ENCODE results near the gene ZBED1. TPM values are rescaled to one million over a fixed set of nuclear protein-coding genes. Genes with fewer than 3 reads are reported as not detected.
"Not testable (repeated sequence)": the region's sequence is repeated elsewhere in the genome, so short reads cannot be mapped to it uniquely, and the experiment has no call there.

The ZBED1 gene
- total RNA-seq, 1 experiment from 2014 or later = 14.2 TPM

GRCh38 chrX:2471641-2472040 lies 29.1 kb downstream of the ZBED1 start:
- no peaks in the 10 kb centered on the region for H3K9me2 ChIP-seq (replicated peaks; ENCODE audit: low read length)
- H3K27me3 ChIP-seq (ENCODE audit: low read length) = no peaks in the 10 kb centered on the region
- TF ChIP-seq EZH2 (IDR thresholded peaks at IDR 0.05; ENCODE audit: low read length, unreplicated experiment) = no peak
- no peak for TF ChIP-seq EZH2phosphoT487 (IDR thresholded peaks at IDR 0.05; ENCODE audit: borderline replicate concordance, low read length)
- no peak for TF ChIP-seq CTCF (conservative IDR thresholded peaks at IDR 0.05; ENCODE audit: low read depth, low read length)
- H3K27ac ChIP-seq (ENCODE audit: low read length) = no peak overlapping the region
- no peak overlapping the region for H2AFZ ChIP-seq (ENCODE audit: low read length)
- H3K79me2 ChIP-seq (ENCODE audit: low read length) = no peaks in the 10 kb centered on the region
- no peaks in the 10 kb centered on the region for H3F3A ChIP-seq (ENCODE audit: low read length, unreplicated experiment)
- H3K36me3 ChIP-seq (ENCODE audit: low read depth, low read length) = no peaks in the 10 kb centered on the region
- BruUV-seq (replicated peaks) = no TSS peak
- no peak overlapping the region for H3K9ac ChIP-seq (ENCODE audit: low read length)
- H3K4me3 ChIP-seq (ENCODE audit: low read length) = no peak overlapping the region
- ChIA-PET POLR2A (ENCODE audit: unreplicated experiment) (no interaction called here), CTCF (no interaction called here)
- intact Hi-C loops (cut with micrococcal nuclease) = no loop called here
- no peaks in the 10 kb centered on the region for H3K9me3 ChIP-seq (ENCODE audit: low read length)
- no peaks in the 10 kb centered on the region for H4K20me1 ChIP-seq (ENCODE audit: low read length)
- no peak for ATAC-seq
- no peaks in the 10 kb centered on the region for H3K4me1 ChIP-seq (ENCODE audit: insufficient read depth, low read length)
- no peak overlapping the region for H3K4me2 ChIP-seq (ENCODE audit: low read length)
- DNase-seq = no peak

GRCh38 chrX:2471126-2471525 lies 29.6 kb downstream of the ZBED1 start:
- H3K4me1 ChIP-seq (ENCODE audit: insufficient read depth, low read length); ATAC-seq; H2AFZ ChIP-seq (ENCODE audit: low read length); CTCF ChIA-PET; H3K9me3 ChIP-seq (ENCODE audit: low read length); H3K36me3 ChIP-seq (ENCODE audit: low read depth, low read length); intact Hi-C loops (cut with micrococcal nuclease); H3K27ac ChIP-seq (ENCODE audit: low read length); H3K9ac ChIP-seq (ENCODE audit: low read length); DNase-seq; H3F3A ChIP-seq (ENCODE audit: low read length, unreplicated experiment); H3K4me2 ChIP-seq (ENCODE audit: low read length); H3K79me2 ChIP-seq (ENCODE audit: low read length); H3K27me3 ChIP-seq (ENCODE audit: low read length); H3K4me3 ChIP-seq (ENCODE audit: low read length); POLR2A ChIA-PET (ENCODE audit: unreplicated experiment); H4K20me1 ChIP-seq (ENCODE audit: low read length); BruUV-seq (replicated peaks); H3K9me2 ChIP-seq (replicated peaks; ENCODE audit: low read length): not testable (repeated sequence)

GRCh38 chrX:2469852-2470251 lies 30.9 kb downstream of the ZBED1 start:
- H3K27ac ChIP-seq (ENCODE audit: low read length); H3K4me3 ChIP-seq (ENCODE audit: low read length); H3K79me2 ChIP-seq (ENCODE audit: low read length); H3K9ac ChIP-seq (ENCODE audit: low read length); DNase-seq; H3K9me3 ChIP-seq (ENCODE audit: low read length); H3F3A ChIP-seq (ENCODE audit: low read length, unreplicated experiment); ATAC-seq; H2AFZ ChIP-seq (ENCODE audit: low read length); H3K4me2 ChIP-seq (ENCODE audit: low read length); CTCF ChIA-PET; H4K20me1 ChIP-seq (ENCODE audit: low read length); BruUV-seq (replicated peaks); H3K27me3 ChIP-seq (ENCODE audit: low read length); H3K9me2 ChIP-seq (replicated peaks; ENCODE audit: low read length); H3K4me1 ChIP-seq (ENCODE audit: insufficient read depth, low read length); H3K36me3 ChIP-seq (ENCODE audit: low read depth, low read length); POLR2A ChIA-PET (ENCODE audit: unreplicated experiment); intact Hi-C loops (cut with micrococcal nuclease): not testable (repeated sequence)

- Histone ChIP-seq H3K9me2 (replicated peaks; ENCODE audit: low read length) (no peaks in the 10 kb centered on the region), H3K27ac (ENCODE audit: low read length) (no peak overlapping the region), H3K4me1 (ENCODE audit: insufficient read depth, low read length) (no peaks in the 10 kb centered on the region), H3K27me3 (ENCODE audit: low read length) (no peaks in the 10 kb centered on the region), H4K20me1 (ENCODE audit: low read length) (no peaks in the 10 kb centered on the region), H3K79me2 (ENCODE audit: low read length) (no peaks in the 10 kb centered on the region), H3K4me2 (ENCODE audit: low read length) (no peak overlapping the region), H2AFZ (ENCODE audit: low read length) (no peak overlapping the region), H3K9me3 (ENCODE audit: low read length) (no peaks in the 10 kb centered on the region), H3F3A (ENCODE audit: low read length, unreplicated experiment) (no peaks in the 10 kb centered on the region), H3K9ac (ENCODE audit: low read length) (no peak overlapping the region), H3K4me3 (ENCODE audit: low read length) (no peak overlapping the region), H3K36me3 (ENCODE audit: low read depth, low read length) (no peaks in the 10 kb centered on the region)
- no TSS peak for BruUV-seq (replicated peaks)
- POLR2A ChIA-PET (ENCODE audit: unreplicated experiment) = no interaction called here
- TF ChIP-seq EZH2 (IDR thresholded peaks at IDR 0.05; ENCODE audit: low read length, unreplicated experiment) = no peak
- TF ChIP-seq CTCF (conservative IDR thresholded peaks at IDR 0.05; ENCODE audit: low read depth, low read length) = no peak
- no peak for TF ChIP-seq EZH2phosphoT487 (IDR thresholded peaks at IDR 0.05; ENCODE audit: borderline replicate concordance, low read length)
- CTCF ChIA-PET = no interaction called here
- intact Hi-C loops (cut with micrococcal nuclease) = no loop called here
- no peak for ATAC-seq
- DNase-seq = no peak
These were observed 31.5 kb downstream of the ZBED1 start for GRCh38 chrX:2469196-2469685.
